Hepatocyte (in vitro differentiated cells): ENCODE data around the gene HOTAIR.

Experiments
- EZH2 ChIP-seq: fragments of 200-600 bp; sonication (generic); IDR thresholded peaks from 2 replicates; pipeline ENCODE4 v1.6.1; 2016; ENCODE audit warnings: antibody characterized with exemption, mild to moderate bottlenecking, borderline replicate concordance
- EZH2phosphoT487 ChIP-seq: fragments of 200-600 bp; sonication (generic); IDR thresholded peaks from one replicate; pipeline ENCODE4 v1.6.1; 2018; ENCODE audit warnings: antibody characterized with exemption, mild to moderate bottlenecking, low read depth, moderate library complexity; ENCODE audit not compliant: unreplicated experiment, severe bottlenecking
- TF ChIP-seq, protein P1 (sequence below): fragments of 200-600 bp; sonication (generic); IDR thresholded peaks from 2 replicates; pipeline ENCODE4 v1.5.1; 2016; ENCODE audit warnings: antibody characterized with exemption, mild to moderate bottlenecking; ENCODE audit not compliant: poor library complexity

DNA sequence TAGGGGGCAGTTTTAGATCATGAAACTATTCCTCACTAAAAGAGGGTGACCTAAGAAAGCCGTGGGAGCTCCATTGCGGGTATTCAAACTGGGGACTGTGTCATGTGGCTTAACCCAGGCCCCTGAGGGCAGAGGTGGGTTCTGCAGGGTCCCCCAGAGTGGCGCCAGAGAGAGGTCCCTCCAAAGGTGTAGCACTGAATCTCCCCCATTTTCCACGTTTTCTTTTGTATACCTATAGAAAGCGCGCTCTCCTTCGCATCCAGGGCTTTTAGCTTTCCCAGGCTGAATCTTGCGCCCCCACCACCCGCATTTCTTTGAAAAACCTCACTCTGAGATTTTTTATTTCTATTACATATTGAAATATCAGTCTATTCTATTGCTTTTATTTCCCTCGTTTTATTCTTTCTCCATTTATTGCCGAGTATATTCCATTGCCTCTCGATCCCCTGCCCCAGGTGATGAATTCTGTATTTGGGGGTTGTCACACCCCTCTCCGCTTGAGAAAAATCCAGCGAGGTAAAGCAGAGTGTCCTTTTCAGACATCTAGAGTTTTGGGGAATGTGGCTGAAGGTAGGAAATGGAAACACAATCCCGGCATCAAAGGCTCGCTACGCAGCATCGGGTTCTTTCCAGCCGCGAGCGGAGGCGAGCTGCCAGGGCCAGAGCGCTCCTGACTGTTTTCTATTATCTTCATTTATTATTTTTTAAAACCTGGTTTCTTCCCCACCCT, 37.0 kb downstream of the HOTAIR start:
- TF ChIP-seq, protein P1, sequence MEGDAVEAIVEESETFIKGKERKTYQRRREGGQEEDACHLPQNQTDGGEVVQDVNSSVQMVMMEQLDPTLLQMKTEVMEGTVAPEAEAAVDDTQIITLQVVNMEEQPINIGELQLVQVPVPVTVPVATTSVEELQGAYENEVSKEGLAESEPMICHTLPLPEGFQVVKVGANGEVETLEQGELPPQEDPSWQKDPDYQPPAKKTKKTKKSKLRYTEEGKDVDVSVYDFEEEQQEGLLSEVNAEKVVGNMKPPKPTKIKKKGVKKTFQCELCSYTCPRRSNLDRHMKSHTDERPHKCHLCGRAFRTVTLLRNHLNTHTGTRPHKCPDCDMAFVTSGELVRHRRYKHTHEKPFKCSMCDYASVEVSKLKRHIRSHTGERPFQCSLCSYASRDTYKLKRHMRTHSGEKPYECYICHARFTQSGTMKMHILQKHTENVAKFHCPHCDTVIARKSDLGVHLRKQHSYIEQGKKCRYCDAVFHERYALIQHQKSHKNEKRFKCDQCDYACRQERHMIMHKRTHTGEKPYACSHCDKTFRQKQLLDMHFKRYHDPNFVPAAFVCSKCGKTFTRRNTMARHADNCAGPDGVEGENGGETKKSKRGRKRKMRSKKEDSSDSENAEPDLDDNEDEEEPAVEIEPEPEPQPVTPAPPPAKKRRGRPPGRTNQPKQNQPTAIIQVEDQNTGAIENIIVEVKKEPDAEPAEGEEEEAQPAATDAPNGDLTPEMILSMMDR: no peak
- TF ChIP-seq EZH2 (peak; percentile 51), EZH2phosphoT487 (peak; percentile 33)
